Endothelial cell of umbilical vein (primary cell): ENCODE results near the gene BLTP3B.

ENCODE experiments used
- EZH2 ChIP-seq: IDR thresholded peaks from 2 replicates; pipeline ENCODE4 v1.6.1; 2012; ENCODE audit warnings: borderline replicate concordance, low read depth, mild to moderate bottlenecking, moderate library complexity, low read length, inconsistent platforms; ENCODE audit not compliant: severe bottlenecking
- FOS ChIP-seq: IDR thresholded peaks from 2 replicates; pipeline ENCODE4 v1.6.1; 2011; ENCODE audit warnings: mild to moderate bottlenecking, low read length, moderate library complexity, borderline replicate concordance; ENCODE audit not compliant: insufficient read depth
- GATA2 ChIP-seq: IDR thresholded peaks from 2 replicates; pipeline ENCODE4 v1.7.0; 2011; ENCODE audit warnings: low read depth, mild to moderate bottlenecking, moderate library complexity, mixed read lengths, low read length; ENCODE audit not compliant: insufficient read length, insufficient read depth
- JUN ChIP-seq: IDR thresholded peaks from 2 replicates; pipeline ENCODE4 v1.6.1; 2011; ENCODE audit warnings: borderline replicate concordance, low read depth; ENCODE audit not compliant: insufficient read length, insufficient read depth
- MAX ChIP-seq: IDR thresholded peaks from 2 replicates; pipeline ENCODE4 v1.6.1; 2011; ENCODE audit not compliant: insufficient read depth, insufficient read length
- MYC ChIP-seq: IDR thresholded peaks from one replicate; pipeline ENCODE4 v1.6.1; 2011; ENCODE audit warnings: mild to moderate bottlenecking, low read depth, low read length
- POLR2A ChIP-seq: IDR thresholded peaks from 2 replicates; pipeline ENCODE4 v1.6.1; 2012; ENCODE audit warnings: low read depth, mild to moderate bottlenecking, control low read depth, low read length
- POLR2AphosphoS5 ChIP-seq: IDR thresholded peaks from 2 replicates; pipeline ENCODE4 v1.6.1; 2012; ENCODE audit warnings: low read depth, mild to moderate bottlenecking, control low read depth, low read length, moderate library complexity; ENCODE audit not compliant: insufficient read depth
- TF ChIP-seq, protein P1 (sequence below), 2 donors: IDR thresholded peaks; 1 replicate in 1 of 2; 2 replicates in 1 of 2; pipeline ENCODE4 v1.5.1; 2011; ENCODE audit warnings: low read length in 2 of 2, mild to moderate bottlenecking in 2 of 2, moderate library complexity in 2 of 2, control low read depth in 1 of 2, inconsistent platforms in 1 of 2, low read depth in 1 of 2; ENCODE audit not compliant: insufficient read depth in 1 of 2; ENCODE audit errors: extremely low read depth in 1 of 2

DNA sequence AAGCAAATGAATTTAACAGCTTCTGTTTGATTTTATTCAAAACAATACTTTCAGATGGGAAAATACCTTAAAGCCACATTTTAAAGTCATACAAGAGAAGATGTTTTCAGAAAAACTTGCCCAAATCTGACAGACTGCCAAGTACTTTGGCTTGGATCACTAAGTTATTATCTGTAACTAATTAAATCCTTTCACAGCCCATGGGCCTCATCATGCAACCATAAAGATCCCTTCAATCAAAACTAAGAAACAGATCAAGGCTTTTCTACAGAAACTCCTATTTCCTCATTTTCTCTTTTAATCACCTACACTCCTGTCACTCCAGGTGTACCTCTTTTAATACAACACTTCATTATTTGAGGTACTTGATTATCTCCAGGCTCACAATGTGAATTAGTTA, 28.1 kb downstream of the BLTP3B start:
- TF ChIP-seq, protein P1, sequence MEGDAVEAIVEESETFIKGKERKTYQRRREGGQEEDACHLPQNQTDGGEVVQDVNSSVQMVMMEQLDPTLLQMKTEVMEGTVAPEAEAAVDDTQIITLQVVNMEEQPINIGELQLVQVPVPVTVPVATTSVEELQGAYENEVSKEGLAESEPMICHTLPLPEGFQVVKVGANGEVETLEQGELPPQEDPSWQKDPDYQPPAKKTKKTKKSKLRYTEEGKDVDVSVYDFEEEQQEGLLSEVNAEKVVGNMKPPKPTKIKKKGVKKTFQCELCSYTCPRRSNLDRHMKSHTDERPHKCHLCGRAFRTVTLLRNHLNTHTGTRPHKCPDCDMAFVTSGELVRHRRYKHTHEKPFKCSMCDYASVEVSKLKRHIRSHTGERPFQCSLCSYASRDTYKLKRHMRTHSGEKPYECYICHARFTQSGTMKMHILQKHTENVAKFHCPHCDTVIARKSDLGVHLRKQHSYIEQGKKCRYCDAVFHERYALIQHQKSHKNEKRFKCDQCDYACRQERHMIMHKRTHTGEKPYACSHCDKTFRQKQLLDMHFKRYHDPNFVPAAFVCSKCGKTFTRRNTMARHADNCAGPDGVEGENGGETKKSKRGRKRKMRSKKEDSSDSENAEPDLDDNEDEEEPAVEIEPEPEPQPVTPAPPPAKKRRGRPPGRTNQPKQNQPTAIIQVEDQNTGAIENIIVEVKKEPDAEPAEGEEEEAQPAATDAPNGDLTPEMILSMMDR (IDR thresholded peaks at IDR 0.05; ENCODE audit: extremely low read depth in 1 of 2, insufficient read depth in 1 of 2, low read depth in 1 of 2, low read length in 2 of 2), result no peak
- TF ChIP-seq MYC (no peak), POLR2A (no peak), EZH2 (no peak), POLR2AphosphoS5 (no peak), MAX (no peak), FOS (no peak), JUN (no peak), GATA2 (no peak)
